AG20443 (cell line): ENCODE measurements around the gene AGAP3.

Source experiments
- DNase-seq: peaks from one replicate; pipeline ENCODE4 v3.0.0; 2012; ENCODE audit warnings: low spot score, mixed read lengths

AGAP3 gene

GRCh38 chr7:151137076-151137675 lies 50.9 kb downstream of the AGAP3 start:
- no peak for DNase-seq

- DNase-seq, result no peak
These were observed 51.5 kb downstream of the AGAP3 start for GRCh38 chr7:151137791-151138152.

- DNase-seq, result no peak
These were observed 52.0 kb downstream of the AGAP3 start for GRCh38 chr7:151138153-151138851.

GRCh38 chr7:151139071-151139790 lies 53.0 kb downstream of the AGAP3 start:
- DNase-seq, result no peak

GRCh38 chr7:151139791-151140190 lies 53.5 kb downstream of the AGAP3 start:
- no peak for DNase-seq

- DNase-seq, result no peak
These were observed 54.6 kb downstream of the AGAP3 start for GRCh38 chr7:151140826-151141225.

GRCh38 chr7:151141311-151141854 lies 55.1 kb downstream of the AGAP3 start:
- no peak for DNase-seq

- DNase-seq, result no peak
These were observed 55.8 kb downstream of the AGAP3 start for GRCh38 chr7:151141855-151142685.

- DNase-seq, result no peak
These were observed 56.4 kb downstream of the AGAP3 start for GRCh38 chr7:151142686-151143040.

GRCh38 chr7:151143261-151144015 lies 57.2 kb downstream of the AGAP3 start:
- no peak for DNase-seq

GRCh38 chr7:151144387-151144786 lies 58.1 kb downstream of the AGAP3 start:
- no peak for DNase-seq

GRCh38 chr7:151146761-151147160 lies 60.5 kb downstream of the AGAP3 start:
- no peak for DNase-seq

- DNase-seq, result no peak
These were observed 62.3 kb downstream of the AGAP3 start for GRCh38 chr7:151148319-151149259.

GRCh38 chr7:151150388-151150787 lies 64.1 kb downstream of the AGAP3 start:
- no peak for DNase-seq

GRCh38 chr7:151152643-151153513 lies 66.6 kb downstream of the AGAP3 start:
- DNase-seq, result no peak

- DNase-seq, result no peak
These were observed 71.5 kb downstream of the AGAP3 start for GRCh38 chr7:151157645-151158329.

- DNase-seq, result no peak
These were observed 75.5 kb downstream of the AGAP3 start for GRCh38 chr7:151161757-151162156.

GRCh38 chr7:151166629-151167196 lies 80.4 kb downstream of the AGAP3 start:
- no peak for DNase-seq
